Gastrocnemius medialis (tissue), 4 donors: ENCODE data around the gene ZSCAN26. TPM values are rescaled to one million over a fixed set of nuclear protein-coding genes. Genes with fewer than 3 reads are reported as not detected.

Experiments
- ATAC-seq, 2 donors: fragments of 150-250 bp; one replicate each; pipeline ENCODE4 v1.9.1; 2016
- DNase-seq, 2 donors: peaks; one replicate each; pipeline ENCODE4 v3.0.0-alpha.2; 2019
- H3K27ac ChIP-seq, 4 donors: fragments of 200-600 bp; sonication (generic); 1 replicate in 1 of 4; 2 replicates in 3 of 4; pipeline ENCODE4 v1.5.1; 2016 to 2018; ENCODE audit warnings: mild to moderate bottlenecking in 2 of 4, moderate library complexity in 1 of 4
- H3K27me3 ChIP-seq, 3 donors: fragments of 200-600 bp; sonication (generic) in 2 of 3; 1 replicate in 1 of 3; 2 replicates in 2 of 3; pipeline versions ENCODE4 v1.5.1 to v1.6.0; 2016 to 2019; ENCODE audit warnings: mild to moderate bottlenecking in 1 of 3, moderate library complexity in 1 of 3
- H3K36me3 ChIP-seq, 2 donors: fragments of 200-600 bp; sonication (generic) in 1 of 2; one replicate each; pipeline ENCODE4 v1.5.1; 2017 to 2018
- H3K4me1 ChIP-seq, 2 donors: fragments of 200-600 bp; sonication (generic) in 1 of 2; one replicate each; pipeline ENCODE4 v1.5.1; 2016 to 2017; ENCODE audit warnings: mild to moderate bottlenecking in 2 of 2
- H3K4me3 ChIP-seq, 4 donors: fragments of 200-600 bp; sonication (generic) in 3 of 4; 1 replicate in 1 of 4; 2 replicates in 3 of 4; pipeline ENCODE4 v1.5.1; 2016 to 2019; ENCODE audit warnings: mild to moderate bottlenecking in 2 of 4
- H3K9me3 ChIP-seq, 3 donors: fragments of 200-600 bp; sonication (generic) in 2 of 3; 1 replicate in 1 of 3; 2 replicates in 2 of 3; pipeline ENCODE4 v1.5.1; 2016 to 2019
- POLR2A ChIP-seq, 2 donors: fragments of 450-650 bp; IDR thresholded peaks; one replicate each; pipeline ENCODE4 v1.6.1; 2017; ENCODE audit warnings: antibody characterized with exemption in 2 of 2, mild to moderate bottlenecking in 2 of 2, moderate library complexity in 2 of 2
- in situ Hi-C, 4 donors: fragments of 200-750 bp; cut with MboI; loops; one replicate each; pipeline versions ENCODE4 v1.15.0 to v1.8.0; 2017; ENCODE audit warnings: low sequenced_read_pairs in 4 of 4
- intact Hi-C: fragments of 100-400 bp; cut with DNase I; formaldehyde crosslinking; loops from one replicate; pipeline ENCODE4 v1.15.1; 2023; ENCODE audit warnings: low total_unique reads
- total RNA-seq, 4 donors: library from RNA; depleted of rRNA; stranded (reverse); fragments of >200 nt; gene quantifications; one replicate each; pipeline versions ENCODE4 v1.1.0 to v1.2.3, GENCODE V29; 2016
- TF ChIP-seq, protein P1 (sequence below), 5 experiments: fragments of 450-650 bp in 3 of 5; fragments of 200-600 bp in 2 of 5; sonication (generic) in 2 of 5; IDR thresholded peaks in 4 of 5; conservative IDR thresholded peaks in 1 of 5; 1 replicate in 4 of 5; 2 replicates in 1 of 5; pipeline ENCODE4 v1.5.1; 2016 to 2019; ENCODE audit warnings: antibody characterized with exemption in 5 of 5, mild to moderate bottlenecking in 3 of 5, moderate library complexity in 3 of 5

Gene ZSCAN26
- total RNA-seq, 4 donors from 2014 or later, result 7.3 to 13.4 (median 9.8) TPM

DNA sequence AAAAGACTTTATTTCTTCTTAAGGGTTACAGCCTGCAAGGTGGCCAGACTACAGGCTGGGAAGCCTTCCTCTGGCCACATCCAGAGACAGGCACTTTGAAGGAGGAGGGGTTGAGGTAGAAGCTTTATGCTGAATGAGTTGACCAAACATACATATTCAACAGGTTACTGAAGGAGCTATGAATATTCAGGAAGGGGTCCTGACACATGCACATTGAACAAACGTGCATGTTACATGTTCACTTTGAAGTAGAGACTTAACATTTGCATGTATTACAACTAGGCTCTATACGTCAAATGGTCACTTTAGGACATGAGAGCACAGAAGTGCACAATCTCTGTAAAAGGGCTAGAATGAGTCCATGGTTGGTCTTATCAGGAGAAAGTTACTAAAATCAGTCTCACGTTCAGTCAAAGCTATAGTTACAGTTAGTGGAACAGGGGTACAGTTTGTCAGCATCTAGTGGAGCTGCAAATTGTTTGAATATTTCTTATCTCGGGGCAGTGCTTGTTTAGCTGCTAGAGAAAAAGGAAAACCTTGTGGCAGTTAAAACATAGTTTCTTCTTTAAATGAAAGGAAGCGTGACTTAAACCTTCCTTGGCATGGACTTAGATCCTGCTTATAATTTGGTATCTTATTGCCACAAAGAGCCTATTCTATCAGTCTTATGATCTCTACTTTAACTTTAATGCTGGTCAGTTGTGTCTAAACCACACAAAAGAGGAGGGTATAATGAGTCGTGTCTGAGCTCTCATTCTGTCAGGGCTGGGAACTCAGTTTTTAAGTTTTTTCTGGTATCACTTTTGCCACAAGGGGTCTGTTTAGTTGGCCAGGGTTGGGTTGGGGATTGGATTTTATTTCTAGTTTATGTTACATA is 46.4 kb upstream of the ZSCAN26 start:
- intact Hi-C loops (no loop called here), in situ Hi-C loops (no loop called here)
- H3K4me1 ChIP-seq, result peaks cover 10 to 26% of the 10 kb centered on the region in 2 donors
- DNase-seq (no peak), ATAC-seq (no peak)
- peaks cover 0 to 17% (median 7%) of the 10 kb centered on the region in 3 donors for H3K27me3 ChIP-seq
- no peak overlapping the region for H3K27ac ChIP-seq
- H3K4me3 ChIP-seq, result no peak overlapping the region
- no peaks in the 10 kb centered on the region for H3K9me3 ChIP-seq
- H3K36me3 ChIP-seq, result no peaks in the 10 kb centered on the region
- no peak for TF ChIP-seq POLR2A (IDR thresholded peaks at IDR 0.05)
- TF ChIP-seq, protein P1, sequence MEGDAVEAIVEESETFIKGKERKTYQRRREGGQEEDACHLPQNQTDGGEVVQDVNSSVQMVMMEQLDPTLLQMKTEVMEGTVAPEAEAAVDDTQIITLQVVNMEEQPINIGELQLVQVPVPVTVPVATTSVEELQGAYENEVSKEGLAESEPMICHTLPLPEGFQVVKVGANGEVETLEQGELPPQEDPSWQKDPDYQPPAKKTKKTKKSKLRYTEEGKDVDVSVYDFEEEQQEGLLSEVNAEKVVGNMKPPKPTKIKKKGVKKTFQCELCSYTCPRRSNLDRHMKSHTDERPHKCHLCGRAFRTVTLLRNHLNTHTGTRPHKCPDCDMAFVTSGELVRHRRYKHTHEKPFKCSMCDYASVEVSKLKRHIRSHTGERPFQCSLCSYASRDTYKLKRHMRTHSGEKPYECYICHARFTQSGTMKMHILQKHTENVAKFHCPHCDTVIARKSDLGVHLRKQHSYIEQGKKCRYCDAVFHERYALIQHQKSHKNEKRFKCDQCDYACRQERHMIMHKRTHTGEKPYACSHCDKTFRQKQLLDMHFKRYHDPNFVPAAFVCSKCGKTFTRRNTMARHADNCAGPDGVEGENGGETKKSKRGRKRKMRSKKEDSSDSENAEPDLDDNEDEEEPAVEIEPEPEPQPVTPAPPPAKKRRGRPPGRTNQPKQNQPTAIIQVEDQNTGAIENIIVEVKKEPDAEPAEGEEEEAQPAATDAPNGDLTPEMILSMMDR (IDR thresholded peaks at IDR 0.05 in 4 of 5, conservative IDR thresholded peaks at IDR 0.05 in 1 of 5), result no peak

DNA sequence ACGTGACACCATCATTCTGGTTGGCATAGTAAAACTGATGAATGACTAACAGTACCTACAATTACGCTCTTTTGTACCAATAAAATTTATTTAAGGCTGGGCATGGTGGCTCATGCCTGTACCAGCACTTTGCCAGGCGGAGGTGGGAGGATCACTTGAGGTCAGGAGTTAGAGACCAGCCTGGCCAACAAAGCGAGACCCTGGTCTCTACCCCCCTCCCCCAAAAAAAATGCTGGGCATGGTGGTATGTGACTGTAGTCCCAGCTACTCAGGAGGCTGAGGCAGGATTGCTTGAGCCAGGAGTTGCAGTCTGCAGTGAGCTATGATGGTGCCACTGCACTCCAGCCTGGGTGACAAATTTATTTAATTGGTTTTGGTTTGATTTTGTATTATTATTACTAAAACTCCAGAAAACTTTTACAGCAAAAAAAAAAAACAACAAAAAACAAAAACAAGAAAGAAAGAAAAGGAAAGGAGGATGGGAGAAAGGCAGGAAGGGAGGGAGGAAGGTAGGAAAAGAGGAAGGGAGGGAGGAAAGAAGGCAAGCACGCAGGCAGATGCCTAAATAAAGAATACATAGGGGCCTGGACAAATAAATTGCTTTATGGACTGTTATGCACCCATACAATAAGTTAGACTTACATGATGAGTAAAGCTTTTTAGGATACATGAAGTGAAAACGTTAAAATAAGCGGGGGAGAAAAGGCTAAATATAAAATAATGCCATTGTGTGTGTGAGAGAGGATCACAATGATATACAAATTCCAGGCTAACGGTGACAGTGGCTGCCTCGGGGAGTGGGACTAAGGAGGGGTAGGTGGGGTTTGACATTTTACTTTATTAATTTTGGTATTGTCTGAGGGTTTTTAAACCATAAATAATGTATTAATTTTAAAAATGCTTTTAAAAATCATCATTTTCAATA is 42.5 kb upstream of the ZSCAN26 start:
- Histone ChIP-seq H3K9me3 (no peaks in the 10 kb centered on the region), H3K4me1 (peaks cover 13 to 18% of the 10 kb centered on the region in 2 donors), H3K36me3 (peaks cover 0 to 18% of the 10 kb centered on the region in 2 donors), H3K27ac (peak overlapping the region; percentile 63 to 80 (median 71)), H3K27me3 (peaks cover 0 to 13% (median 7%) of the 10 kb centered on the region in 3 donors), H3K4me3 (peak overlapping the region; percentile 66 to 88 (median 86))
- in situ Hi-C loops, result no loop called here
- ATAC-seq, result no peak
- DNase-seq, result no peak
- TF ChIP-seq, protein P1 (IDR thresholded peaks at IDR 0.05 in 4 of 5, conservative IDR thresholded peaks at IDR 0.05 in 1 of 5), result no peak
- TF ChIP-seq POLR2A (IDR thresholded peaks at IDR 0.05), result no peak
- intact Hi-C loops, result loop anchor here (1.0 to 2.0 kb wide), 3 partner anchors 28 to 120 kb away; partner anchors contain the start of gene ZKSCAN4

DNA sequence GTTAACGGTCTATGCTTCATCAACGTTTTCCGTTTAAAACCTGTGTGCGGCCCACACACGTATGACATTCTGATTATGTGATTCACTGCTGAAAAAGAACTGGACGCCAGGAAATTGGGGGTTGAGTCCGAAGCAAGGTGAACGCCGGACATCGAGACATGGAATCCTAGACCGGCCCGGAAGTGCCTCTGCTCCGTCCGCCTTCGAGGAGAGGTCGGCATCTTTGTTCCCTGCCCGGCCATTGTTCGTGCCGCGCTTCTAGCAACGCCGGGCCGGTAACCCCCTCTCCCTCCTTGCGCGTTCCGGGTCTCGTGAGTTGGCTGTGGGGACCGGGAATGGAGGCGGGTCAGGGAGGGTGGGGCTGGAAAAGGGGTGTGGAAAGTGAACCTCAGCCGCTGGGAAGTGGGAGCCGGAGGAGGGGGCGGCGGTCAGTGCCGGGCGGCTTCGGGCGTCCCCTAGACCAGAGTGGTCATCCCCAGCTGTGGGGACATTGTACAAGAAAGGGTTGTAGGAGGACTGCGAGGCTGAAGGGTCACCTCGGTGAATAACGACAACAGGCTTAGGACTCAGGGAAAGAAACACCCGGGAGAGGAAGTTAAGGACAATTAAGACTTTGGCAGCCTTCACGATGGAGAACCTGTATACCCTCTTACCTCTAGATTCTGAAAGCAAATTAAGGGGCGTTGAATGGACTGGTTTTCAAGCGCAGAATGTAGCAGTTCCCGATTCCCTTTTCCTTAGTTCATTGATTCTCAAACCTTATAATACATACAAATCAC is 41.7 kb upstream of the ZSCAN26 start, which contains the start of gene ZSCAN9:
TSS of gene ZSCAN9 (plus strand) at position 220 of the 779 bp plus-strand sequence. CDS start 1,810 bp downstream, outside the sequence.
- H3K9me3 ChIP-seq, result no peaks in the 10 kb centered on the region
- H3K27me3 ChIP-seq, result peaks cover 0 to 12% (median 6%) of the 10 kb centered on the region in 3 donors
- TF ChIP-seq, protein P1 (IDR thresholded peaks at IDR 0.05 in 4 of 5, conservative IDR thresholded peaks at IDR 0.05 in 1 of 5), result no peak
- TF ChIP-seq POLR2A (IDR thresholded peaks at IDR 0.05), result no peak
- peaks cover 13 to 16% of the 10 kb centered on the region in 2 donors for H3K4me1 ChIP-seq
- peak within 1 kb of the TSS; percentile 66 to 88 (median 86) for H3K4me3 ChIP-seq
- ATAC-seq (peak; percentile 93 to 99), DNase-seq (peak; percentile 75 to 83)
- in situ Hi-C loops (no loop called here), intact Hi-C loops (loop anchor here (1.0 to 2.0 kb wide), 3 partner anchors 28 to 121 kb away; partner anchors contain the start of gene ZKSCAN4)
- H3K36me3 ChIP-seq, result peaks cover 0 to 26% of the 10 kb centered on the region in 2 donors
- H3K27ac ChIP-seq, result peak within 1 kb of the TSS; percentile 63 to 80 (median 71)

DNA sequence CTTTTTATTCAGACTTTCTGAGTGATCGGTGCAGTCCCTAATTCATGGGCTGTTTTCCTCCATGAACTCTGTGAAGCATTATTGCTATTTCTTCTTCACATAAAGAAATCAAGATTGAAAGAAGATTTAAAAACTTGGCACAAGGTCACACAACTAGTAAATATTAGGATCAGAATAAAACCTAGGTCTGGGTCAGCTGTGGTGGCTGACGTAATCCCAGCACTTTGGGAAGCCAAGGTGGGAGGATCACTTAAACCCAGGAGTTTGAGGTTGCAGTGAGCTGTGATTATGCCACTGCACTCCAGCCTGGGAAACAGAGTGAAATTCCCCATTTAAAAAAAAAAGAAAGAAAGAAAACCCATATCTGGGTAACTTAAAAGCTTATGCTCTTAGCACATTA is 40.5 kb upstream of the ZSCAN26 start:
- ATAC-seq (no peak), DNase-seq (no peak)
- peaks cover 0 to 5% (median 0%) of the 10 kb centered on the region in 3 donors for H3K27me3 ChIP-seq
- TF ChIP-seq, protein P1 (IDR thresholded peaks at IDR 0.05 in 4 of 5, conservative IDR thresholded peaks at IDR 0.05 in 1 of 5), result no peak
- TF ChIP-seq POLR2A (IDR thresholded peaks at IDR 0.05), result no peak
- peaks cover 13 to 16% of the 10 kb centered on the region in 2 donors for H3K4me1 ChIP-seq
- intact Hi-C loops (no loop called here), in situ Hi-C loops (no loop called here)
- no peak overlapping the region for H3K27ac ChIP-seq
- peaks cover 3 to 38% of the 10 kb centered on the region in 2 donors for H3K36me3 ChIP-seq
- H3K4me3 ChIP-seq, result no peak overlapping the region
- H3K9me3 ChIP-seq, result no peaks in the 10 kb centered on the region
